ENCODE data around the gene ERN1. TPM values are rescaled to one million over a fixed set of nuclear protein-coding genes. Genes with fewer than 3 reads are reported as not detected.

Gene ERN1
- polyA plus RNA-seq, 3 donors: 11.0 to 27.5 (median 13.7) TPM

GRCh38 chr17:64016974-64017373 lies 113.0 kb downstream of the ERN1 start:
- intact Hi-C loops (cut with micrococcal nuclease): loop anchor here in 1 of 2 donors (1.0 kb wide), 1 partner anchor 8 kb away; no protein-coding TSS in a partner anchor
- Mint-ChIP-seq H3K27ac (peak overlapping the region in 5 of 7 donors; percentile 74 to 97 (median 89)), H3K4me1 (peaks cover 61% of the 10 kb centered on the region), H3K27me3 (ENCODE audit: low read depth in 3 of 3) (peaks cover 0 to 2% (median 0%) of the 10 kb centered on the region in 3 donors), H3K4me3 (peak overlapping the region; percentile 22 to 62), H3K9me3 (peaks cover 0 to 2% (median 0%) of the 10 kb centered on the region in 7 donors), H3K36me3 (peaks cover under 1 to 4% of the 10 kb centered on the region in 2 donors)
- Histone ChIP-seq H3K27me3 (ENCODE audit: control insufficient read depth in 2 of 2, insufficient read depth in 2 of 2, low read length in 2 of 2) (no peaks in the 10 kb centered on the region), H3K27ac (ENCODE audit: low read depth in 1 of 2, low read length in 2 of 2) (peak overlapping the region in 1 of 2 donors; percentile 52), H3K4me1 (ENCODE audit: control insufficient read depth in 1 of 2, insufficient read depth in 2 of 2, low read length in 2 of 2) (peaks cover 55 to 74% of the 10 kb centered on the region in 2 donors), H3K9me3 (replicated peaks in 1 of 2; ENCODE audit: control insufficient read depth in 1 of 2, insufficient read depth in 1 of 2, low read length in 2 of 2) (no peaks in the 10 kb centered on the region), H3K4me2 (replicated peaks; ENCODE audit: extremely low read depth, low read length, poor library complexity, severe bottlenecking) (peak overlapping the region; percentile 69), H3K79me2 (ENCODE audit: insufficient read depth, low read length) (peaks cover 84% of the 10 kb centered on the region), H3K36me3 (replicated peaks in 1 of 2; ENCODE audit: control insufficient read depth in 1 of 2, insufficient read depth in 2 of 2, low read length in 2 of 2) (no peaks in the 10 kb centered on the region), H4K20me1 (ENCODE audit: insufficient read depth, low read length) (no peaks in the 10 kb centered on the region), H3K9ac (ENCODE audit: insufficient read depth, low read length, poor library complexity, severe bottlenecking) (peak overlapping the region; percentile 2), H3K4me3 (replicated peaks in 1 of 3; ENCODE audit: low read depth in 2 of 3, low read length in 3 of 3) (peak overlapping the region in 1 of 3 experiments; percentile 57), H2AFZ (ENCODE audit: insufficient read depth, low read depth, low read length, poor library complexity, severe bottlenecking) (peak overlapping the region; percentile 43)
- no peak for DNase-seq
- TF ChIP-seq, protein P1, sequence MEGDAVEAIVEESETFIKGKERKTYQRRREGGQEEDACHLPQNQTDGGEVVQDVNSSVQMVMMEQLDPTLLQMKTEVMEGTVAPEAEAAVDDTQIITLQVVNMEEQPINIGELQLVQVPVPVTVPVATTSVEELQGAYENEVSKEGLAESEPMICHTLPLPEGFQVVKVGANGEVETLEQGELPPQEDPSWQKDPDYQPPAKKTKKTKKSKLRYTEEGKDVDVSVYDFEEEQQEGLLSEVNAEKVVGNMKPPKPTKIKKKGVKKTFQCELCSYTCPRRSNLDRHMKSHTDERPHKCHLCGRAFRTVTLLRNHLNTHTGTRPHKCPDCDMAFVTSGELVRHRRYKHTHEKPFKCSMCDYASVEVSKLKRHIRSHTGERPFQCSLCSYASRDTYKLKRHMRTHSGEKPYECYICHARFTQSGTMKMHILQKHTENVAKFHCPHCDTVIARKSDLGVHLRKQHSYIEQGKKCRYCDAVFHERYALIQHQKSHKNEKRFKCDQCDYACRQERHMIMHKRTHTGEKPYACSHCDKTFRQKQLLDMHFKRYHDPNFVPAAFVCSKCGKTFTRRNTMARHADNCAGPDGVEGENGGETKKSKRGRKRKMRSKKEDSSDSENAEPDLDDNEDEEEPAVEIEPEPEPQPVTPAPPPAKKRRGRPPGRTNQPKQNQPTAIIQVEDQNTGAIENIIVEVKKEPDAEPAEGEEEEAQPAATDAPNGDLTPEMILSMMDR (IDR thresholded peaks at IDR 0.05): no peak
- WGBS (ENCODE audit: insufficient coverage): no CpG with 5 or more reads among the region's 3 CpGs

- peaks cover 54 to 72% of the 10 kb centered on the region in 2 donors for H3K4me1 ChIP-seq (ENCODE audit: control insufficient read depth in 1 of 2, insufficient read depth in 2 of 2, low read length in 2 of 2)
- H3K36me3 ChIP-seq (replicated peaks in 1 of 2; ENCODE audit: control insufficient read depth in 1 of 2, insufficient read depth in 2 of 2, low read length in 2 of 2): no peaks in the 10 kb centered on the region
- H4K20me1 ChIP-seq (ENCODE audit: insufficient read depth, low read length): no peaks in the 10 kb centered on the region
- H3K27me3 Mint-ChIP-seq (ENCODE audit: low read depth in 3 of 3): peaks cover 0 to 2% (median 0%) of the 10 kb centered on the region in 3 donors
- H3K79me2 ChIP-seq (ENCODE audit: insufficient read depth, low read length): peaks cover 90% of the 10 kb centered on the region
- peak overlapping the region; percentile 43 for H2AFZ ChIP-seq (ENCODE audit: insufficient read depth, low read depth, low read length, poor library complexity, severe bottlenecking)
- peak overlapping the region; percentile 62 to 71 for H3K4me3 Mint-ChIP-seq
- H3K9me3 Mint-ChIP-seq: peaks cover 0 to 2% (median 0%) of the 10 kb centered on the region in 7 donors
- peak overlapping the region in 1 of 2 donors; percentile 52 for H3K27ac ChIP-seq (ENCODE audit: low read depth in 1 of 2, low read length in 2 of 2)
- no peak for DNase-seq
- intact Hi-C loops (cut with micrococcal nuclease): no loop called here
- H3K27me3 ChIP-seq (ENCODE audit: control insufficient read depth in 2 of 2, insufficient read depth in 2 of 2, low read length in 2 of 2): no peaks in the 10 kb centered on the region
- peaks cover 6% of the 10 kb centered on the region in 2 donors for H3K36me3 Mint-ChIP-seq
- H3K4me1 Mint-ChIP-seq: peaks cover 59% of the 10 kb centered on the region
- H3K4me2 ChIP-seq (replicated peaks; ENCODE audit: extremely low read depth, low read length, poor library complexity, severe bottlenecking): peak overlapping the region; percentile 69
- H3K9me3 ChIP-seq (replicated peaks in 1 of 2; ENCODE audit: control insufficient read depth in 1 of 2, insufficient read depth in 1 of 2, low read length in 2 of 2): no peaks in the 10 kb centered on the region
- TF ChIP-seq, protein P1 (IDR thresholded peaks at IDR 0.05): peak; percentile 29
- peak overlapping the region; percentile 2 for H3K9ac ChIP-seq (ENCODE audit: insufficient read depth, low read length, poor library complexity, severe bottlenecking)
- peak overlapping the region; percentile 22 to 97 (median 85) for H3K27ac Mint-ChIP-seq
- peak overlapping the region in 2 of 3 experiments; percentile 7 to 57 for H3K4me3 ChIP-seq (replicated peaks in 1 of 3; ENCODE audit: low read depth in 2 of 3, low read length in 3 of 3)
- WGBS (ENCODE audit: insufficient coverage): 41% methylated on average over 4 of the region's 5 CpGs
Measured at GRCh38 chr17:64016231-64016784, 113.6 kb downstream of the ERN1 start.
